Dermis blood vessel endothelial cell (primary cell): ENCODE data around the gene BTRC. TPM values are rescaled to one million over a fixed set of nuclear protein-coding genes. Genes with fewer than 3 reads are reported as not detected.
"Not testable (repeated sequence)": the region's sequence is repeated elsewhere in the genome, so short reads cannot be mapped to it uniquely, and the experiment has no call there.

Source experiments
- DNase-seq: peaks from one replicate; pipeline ENCODE4 v3.0.0; 2010
- total RNA-seq: library from RNA; depleted of rRNA; stranded (reverse); fragments of >200 nt; gene quantifications from 2 replicates; pipeline ENCODE4 v1.2.3, GENCODE V29; 2014

BTRC gene
- total RNA-seq, 1 donor from 2014 or later: 9.5 TPM

GRCh38 chr10:101388676-101389276, 34.8 kb downstream of the BTRC start:
- no peak for DNase-seq

GRCh38 chr10:101389532-101389931, 35.6 kb downstream of the BTRC start:
- DNase-seq: not testable (repeated sequence)

DNA sequence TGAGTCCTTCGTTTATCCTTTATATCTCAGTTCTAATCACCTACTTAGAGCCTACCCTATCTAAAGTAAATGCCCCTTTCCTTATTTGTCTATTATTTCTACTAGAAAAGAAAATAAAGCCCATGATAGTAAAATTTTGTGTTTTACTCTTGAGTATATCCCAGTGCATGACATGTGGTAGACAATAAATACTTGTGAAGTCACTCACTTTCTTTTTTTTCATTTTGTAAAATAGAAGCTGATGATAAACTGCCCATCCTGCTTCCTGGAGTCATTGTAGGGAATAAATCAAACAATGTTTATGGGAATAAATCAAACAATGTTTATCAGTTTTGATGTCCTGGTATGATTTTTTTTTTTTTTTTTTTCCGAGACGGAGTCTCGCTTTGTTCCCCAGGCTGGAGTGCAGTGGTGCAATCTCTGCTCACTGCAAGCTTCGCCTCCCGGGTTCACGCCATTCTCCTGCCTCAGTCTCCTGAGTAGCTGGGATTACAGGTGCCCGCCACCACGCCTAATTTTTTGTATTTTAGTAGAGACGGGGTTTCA, 36.1 kb downstream of the BTRC start:
- no peak for DNase-seq

DNA sequence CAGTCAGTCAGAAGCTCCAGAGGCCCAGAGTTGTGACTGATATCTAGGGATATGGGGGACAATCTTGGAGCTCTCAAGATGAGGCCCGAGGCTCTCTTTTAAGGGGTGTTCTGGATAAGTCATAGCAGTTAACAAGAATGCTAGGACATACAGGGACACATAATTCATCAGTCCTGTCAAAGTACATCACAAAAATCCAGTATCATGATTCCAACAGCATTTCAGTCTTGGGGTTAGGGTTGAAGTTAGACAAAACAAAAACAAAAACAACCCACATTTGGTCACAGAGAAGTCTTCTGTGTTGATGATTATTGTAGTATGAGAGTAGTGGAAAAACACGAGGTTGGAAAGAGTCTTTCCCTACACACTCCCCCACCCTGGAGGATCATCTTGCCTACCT, 39.4 kb downstream of the BTRC start:
- DNase-seq: no peak

DNA sequence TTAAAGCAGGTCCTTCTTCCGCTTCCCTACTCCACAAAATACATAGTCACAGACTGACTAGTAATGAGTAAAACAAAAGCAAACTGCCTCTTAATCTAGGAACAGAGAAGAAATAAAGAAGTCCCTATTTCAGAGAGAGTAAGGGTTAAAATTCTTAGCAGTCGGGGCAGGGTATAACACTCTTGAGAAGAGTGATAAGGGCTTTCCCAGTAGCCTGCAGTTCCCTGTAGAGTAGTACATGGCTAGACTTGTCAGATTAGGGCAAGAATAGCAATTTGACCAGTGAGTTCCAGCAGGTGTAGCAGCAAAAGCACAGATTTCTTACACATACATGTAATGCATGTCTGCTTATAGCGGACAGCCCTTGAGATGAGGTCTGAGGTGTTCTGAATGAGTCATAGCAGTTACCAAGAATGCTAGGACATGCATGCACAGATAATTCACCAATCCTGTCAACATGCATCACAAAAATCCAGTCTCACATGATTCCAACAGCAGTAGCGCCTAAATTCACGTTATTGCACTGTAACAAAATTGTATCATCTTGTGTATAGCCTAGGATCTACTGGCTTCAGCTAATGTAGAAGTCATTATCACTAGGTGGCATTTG, 40.7 kb downstream of the BTRC start:
- no peak for DNase-seq

DNA sequence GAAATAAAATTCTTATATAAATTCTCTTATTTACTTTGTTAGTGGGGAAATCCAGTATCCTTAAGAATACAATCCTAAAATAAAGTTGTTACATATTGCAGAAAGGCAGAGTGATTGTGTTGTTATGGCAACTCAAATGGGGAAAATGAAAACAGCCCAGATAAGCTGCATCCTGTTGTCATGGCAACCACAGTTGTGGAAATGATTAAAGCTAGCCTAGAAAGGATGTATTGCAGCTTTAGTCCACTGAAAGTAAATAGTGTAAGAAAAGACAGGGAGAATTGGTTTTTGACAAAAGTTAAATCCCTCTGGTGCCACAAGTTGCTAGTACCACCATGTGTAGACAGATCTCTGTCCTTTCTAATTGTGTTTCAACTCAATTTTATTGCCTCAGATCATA, 43.2 kb downstream of the BTRC start:
- peak; percentile 82 for DNase-seq

DNA sequence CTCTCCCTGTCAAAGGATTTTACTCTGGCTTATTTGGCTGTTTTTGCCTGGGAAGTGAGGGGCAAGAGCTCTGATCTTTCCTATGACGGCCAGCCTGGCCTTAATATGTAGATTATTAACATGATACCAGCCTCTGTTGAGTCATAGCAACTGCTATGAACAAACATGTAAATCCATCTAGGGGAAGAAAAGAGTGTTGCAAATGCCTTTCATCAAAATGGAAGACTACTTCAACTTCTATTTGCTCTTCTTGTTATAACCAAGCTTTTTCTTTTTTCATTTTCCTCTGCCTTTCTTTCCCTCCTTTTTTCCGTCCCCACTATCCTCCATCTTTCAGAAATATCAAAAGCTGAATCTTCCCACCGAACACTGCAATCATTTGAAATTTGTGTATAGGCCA, 46.6 kb downstream of the BTRC start:
- DNase-seq: no peak

- DNase-seq: no peak
These were observed 48.7 kb downstream of the BTRC start for GRCh38 chr10:101402711-101403110.

DNA sequence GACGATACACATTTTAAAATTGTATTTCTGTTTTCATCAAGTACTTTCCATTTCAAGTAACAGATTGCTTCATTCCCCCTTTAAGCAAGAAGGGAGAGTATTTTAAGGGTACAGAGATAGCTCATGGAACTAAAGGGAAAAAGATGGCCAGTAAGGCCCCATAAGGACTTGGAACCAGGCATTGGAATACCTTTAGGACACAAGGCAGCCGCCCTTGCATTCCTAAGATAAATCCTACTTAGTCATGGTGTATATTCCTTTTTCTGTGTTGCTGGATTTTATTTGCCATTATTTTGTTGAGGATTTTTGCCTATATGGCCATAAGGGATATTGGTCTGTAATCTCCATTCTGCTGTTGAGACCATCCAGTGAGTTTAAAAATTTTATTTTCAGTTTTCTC, 49.2 kb downstream of the BTRC start:
- DNase-seq: no peak

DNA sequence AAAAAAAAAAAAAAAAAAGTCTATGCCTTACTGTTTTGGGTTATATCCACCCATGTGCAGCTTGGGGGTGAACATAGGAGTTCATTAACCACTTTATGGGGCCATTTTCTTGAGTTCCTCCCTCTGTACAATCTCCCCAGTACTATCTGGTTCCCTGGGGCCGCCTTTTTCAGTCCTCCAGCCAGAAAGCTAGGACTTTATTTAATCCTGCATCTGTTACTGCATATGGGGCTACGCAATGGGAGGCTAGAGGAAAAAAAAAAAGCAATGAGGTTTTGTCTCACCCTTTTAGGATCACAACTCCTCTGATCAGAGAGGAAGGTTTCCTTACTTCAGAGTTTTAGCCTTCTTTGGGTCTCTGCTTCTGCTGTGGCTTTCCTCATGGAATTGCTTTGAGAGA, 51.0 kb downstream of the BTRC start:
- no peak for DNase-seq

DNA sequence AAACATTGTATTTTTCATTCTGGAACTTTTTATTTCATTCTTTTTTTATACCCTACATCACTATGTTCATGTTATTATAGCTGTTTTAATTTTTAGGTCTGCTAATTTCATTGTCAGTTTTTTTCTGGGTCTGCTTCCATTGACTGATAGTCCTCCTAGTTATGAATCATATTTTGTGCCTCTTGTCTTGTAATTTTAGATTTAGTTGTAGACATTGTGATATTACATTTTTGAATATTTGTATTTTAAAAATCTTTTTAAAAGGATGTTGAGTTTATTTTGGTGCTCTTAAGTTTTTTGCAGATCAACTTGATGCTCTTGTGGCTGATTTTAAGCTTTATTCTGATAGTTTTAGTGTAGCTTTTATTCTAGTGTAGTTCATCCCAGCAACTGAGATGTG, 57.6 kb downstream of the BTRC start:
- DNase-seq: no peak

DNA sequence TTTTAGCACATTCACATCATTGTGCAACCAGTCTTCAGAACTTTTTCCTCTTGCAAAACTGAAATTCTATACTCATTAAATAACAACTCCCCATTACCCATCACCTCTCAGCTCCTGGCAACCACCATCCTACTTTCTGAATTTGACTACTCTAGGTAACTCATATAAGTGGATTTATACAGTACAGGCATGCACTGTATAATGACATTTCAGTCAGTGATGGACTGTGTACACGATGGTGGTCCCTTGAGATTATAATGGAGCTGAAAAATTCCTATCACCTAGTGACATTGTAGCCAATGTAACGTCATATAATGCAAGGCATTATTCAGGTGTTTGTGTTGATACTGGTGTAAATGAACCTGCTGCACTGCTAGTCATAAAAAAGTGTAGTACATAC, 60.1 kb downstream of the BTRC start:
- no peak for DNase-seq

DNA sequence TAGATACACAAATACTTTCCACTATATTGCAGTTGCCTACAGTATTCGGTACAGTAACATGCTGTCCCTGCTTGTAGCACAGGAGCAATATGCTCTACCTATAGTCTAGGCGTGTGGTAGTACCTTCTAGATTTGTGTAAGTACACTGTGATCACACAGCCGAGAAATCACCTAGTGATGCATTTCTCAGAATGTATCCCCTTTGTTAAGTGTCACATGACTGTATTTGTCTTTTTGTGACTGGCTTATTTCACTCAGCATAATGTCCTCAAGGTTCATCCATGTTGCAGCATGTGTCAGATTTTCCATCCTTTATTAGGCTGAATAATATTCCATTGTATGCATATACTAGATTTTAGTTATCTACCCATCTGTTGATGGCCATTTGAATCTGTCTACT, 61.9 kb downstream of the BTRC start:
- DNase-seq: no peak

GRCh38 chr10:101421967-101422366, 68.0 kb downstream of the BTRC start:
- not testable (repeated sequence) for DNase-seq

DNA sequence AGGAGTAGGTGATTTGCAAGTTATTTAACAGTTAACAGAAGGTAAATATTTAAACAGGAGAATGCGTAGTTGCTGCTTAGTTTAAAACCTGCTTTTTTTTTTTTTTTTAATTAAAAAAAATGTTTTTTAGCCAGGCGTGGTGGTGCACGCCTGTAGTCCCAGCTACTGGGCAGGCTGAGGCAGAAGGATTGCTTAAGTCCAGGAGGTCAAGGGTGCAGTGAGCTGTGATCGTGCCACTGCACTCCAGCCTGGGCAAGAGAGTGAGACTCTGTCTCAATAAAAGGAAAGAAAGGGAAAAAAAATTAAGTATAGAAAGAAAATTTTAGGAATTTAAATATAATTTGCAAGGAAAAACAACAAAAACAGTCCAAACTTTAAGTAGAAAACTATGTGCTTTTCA, 71.6 kb downstream of the BTRC start:
- no peak for DNase-seq

DNA sequence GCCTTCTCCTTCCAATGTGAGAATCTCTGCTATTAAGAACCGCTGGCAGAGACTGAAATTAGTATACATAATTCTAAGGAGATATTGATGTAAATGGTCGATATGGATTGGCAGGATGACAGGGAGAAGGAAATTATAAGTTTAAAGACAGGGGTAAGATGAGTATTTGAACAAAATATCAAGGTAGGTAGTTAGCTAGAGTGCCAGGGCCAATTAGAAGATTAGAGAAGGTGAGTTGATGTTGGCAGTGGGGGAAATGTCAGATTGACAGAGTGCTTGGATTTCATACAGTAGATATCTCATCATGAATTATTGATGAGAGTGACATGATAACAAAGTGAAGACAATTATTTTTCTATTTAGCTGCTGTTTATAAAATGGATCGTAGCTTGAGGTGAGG, 74.1 kb downstream of the BTRC start:
- no peak for DNase-seq

DNA sequence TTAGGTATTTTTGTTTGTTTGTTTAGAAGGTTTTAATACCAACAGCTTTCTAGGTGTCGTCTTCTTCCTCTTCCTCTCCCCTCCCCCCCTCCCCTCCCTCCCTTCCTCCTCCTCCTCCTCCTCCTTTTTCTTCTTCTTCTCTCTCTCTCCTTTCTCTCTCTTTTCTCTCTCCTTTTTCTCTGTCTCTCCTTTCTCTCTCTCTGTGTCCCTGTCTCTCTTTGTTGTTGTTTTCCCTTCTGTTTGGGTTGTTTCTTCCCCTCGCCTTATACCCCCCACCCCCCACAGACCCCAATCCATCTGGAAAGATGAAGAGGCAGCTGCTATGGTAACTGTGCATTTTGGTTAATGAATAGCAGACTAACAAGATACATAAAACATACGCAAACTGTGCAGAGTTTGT, 75.5 kb downstream of the BTRC start:
- DNase-seq: no peak

DNA sequence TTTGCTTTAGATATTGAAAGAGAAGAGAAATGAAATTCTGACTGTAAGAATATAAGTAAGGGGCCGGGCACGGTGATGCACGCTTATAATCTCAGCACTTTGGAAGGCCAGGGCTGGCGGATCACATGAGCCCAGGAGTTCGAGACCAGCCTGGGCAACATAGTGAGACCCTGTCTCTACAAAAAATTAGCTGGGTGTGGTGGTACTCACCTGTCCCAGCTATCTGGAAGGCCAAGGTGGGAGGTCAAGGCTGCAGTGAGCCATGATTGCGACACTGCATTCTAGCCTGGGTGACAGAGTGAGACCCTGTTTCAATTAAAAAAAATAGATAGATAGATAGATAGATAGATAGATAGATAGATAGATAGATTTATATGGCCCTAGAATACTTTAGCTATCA, 82.3 kb downstream of the BTRC start:
- no peak for DNase-seq

DNA sequence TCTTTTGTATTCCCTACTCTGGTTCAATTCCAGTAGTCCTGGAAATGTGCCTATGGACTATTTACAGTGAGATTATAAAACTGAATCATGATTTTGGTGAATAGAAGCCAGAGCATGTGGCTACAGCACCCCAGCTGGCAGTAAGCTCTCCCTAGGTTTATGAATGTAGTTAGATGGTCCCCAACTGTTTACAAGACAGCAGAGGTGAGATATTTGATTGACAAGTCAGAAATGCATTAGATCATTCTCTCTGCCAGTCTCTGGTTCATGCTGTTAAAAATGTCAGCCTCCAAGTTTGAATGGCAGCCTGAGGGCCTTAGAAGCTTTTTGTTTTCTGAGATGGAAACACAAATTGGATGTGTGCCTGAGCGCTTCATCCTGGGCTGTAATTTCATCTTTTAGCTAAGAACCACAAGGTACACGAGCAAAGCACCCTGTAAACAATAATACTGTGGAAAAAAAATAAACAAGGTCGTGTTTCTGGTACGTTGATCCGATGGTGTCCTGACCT, 85.0 kb downstream of the BTRC start:
- no peak for DNase-seq

- peak; percentile 82 for DNase-seq
These were observed 87.8 kb downstream of the BTRC start for GRCh38 chr10:101441541-101442455.

GRCh38 chr10:101442456-101442800, 88.5 kb downstream of the BTRC start:
- DNase-seq: no peak

DNA sequence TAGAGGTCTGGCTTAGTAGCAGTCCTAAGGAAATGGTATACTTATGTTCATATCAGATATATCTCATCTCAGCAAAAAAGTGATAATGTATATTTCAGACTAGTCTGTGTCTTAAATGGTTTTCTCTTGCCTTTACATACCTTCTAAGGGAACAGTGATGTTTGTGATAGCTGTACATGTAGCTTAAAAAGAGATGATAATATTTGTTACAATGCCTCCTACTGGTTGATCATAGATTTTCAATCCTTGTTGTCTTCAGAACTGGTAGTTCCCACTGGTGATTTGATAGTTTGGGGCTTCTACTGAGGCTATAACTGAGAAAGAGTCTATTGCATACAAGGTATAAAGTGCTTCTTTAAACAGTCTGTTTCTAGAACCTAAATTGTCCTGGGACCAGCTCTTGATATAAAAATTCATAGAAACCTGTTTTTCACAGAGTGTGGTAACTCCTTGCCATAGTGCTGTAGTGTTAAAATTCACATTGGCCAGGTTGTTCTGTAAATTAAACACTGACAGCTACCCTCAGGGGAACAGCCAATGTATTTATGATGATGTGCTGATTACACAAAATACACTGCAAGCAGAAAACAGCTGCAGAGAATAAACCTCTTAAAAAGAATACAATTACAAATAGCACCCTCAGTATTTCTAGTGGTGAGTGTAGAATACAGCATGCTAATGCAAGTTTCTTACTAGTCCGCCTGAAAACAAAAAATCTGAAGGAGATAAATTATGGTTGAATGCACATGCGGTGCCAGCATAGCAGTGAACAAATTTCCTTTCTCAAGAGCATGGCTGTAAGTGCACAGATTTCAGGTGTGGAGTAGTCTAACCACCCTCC, 90.3 kb downstream of the BTRC start:
- DNase-seq: peak; percentile 42

- peak; percentile 17 for DNase-seq
These were observed 92.1 kb downstream of the BTRC start for GRCh38 chr10:101446071-101446470.
